Inferior parietal cortex (tissue), 1 donor: ENCODE measurements around the gene PLCB1.

Experiments used
- DNase-seq: peaks from one replicate; pipeline ENCODE4 v3.0.0-alpha.2; 2016; ENCODE audit errors: extremely low spot score

Gene PLCB1

GRCh38 chr20:8212286-8212685 lies 80.2 kb downstream of the PLCB1 start:
- no peak for DNase-seq

GRCh38 chr20:8213270-8213669 lies 81.2 kb downstream of the PLCB1 start:
- DNase-seq, result no peak

GRCh38 chr20:8213831-8214587 lies 81.9 kb downstream of the PLCB1 start:
- no peak for DNase-seq

GRCh38 chr20:8215361-8215781 lies 83.3 kb downstream of the PLCB1 start:
- DNase-seq, result no peak

- no peak for DNase-seq
Measured at GRCh38 chr20:8216375-8217200, 84.5 kb downstream of the PLCB1 start.

- no peak for DNase-seq
Measured at GRCh38 chr20:8218861-8219260, 86.8 kb downstream of the PLCB1 start.

GRCh38 chr20:8219403-8219802 lies 87.3 kb downstream of the PLCB1 start:
- no peak for DNase-seq

GRCh38 chr20:8220716-8221115 lies 88.7 kb downstream of the PLCB1 start:
- DNase-seq, result no peak

GRCh38 chr20:8221887-8222419 lies 89.9 kb downstream of the PLCB1 start:
- no peak for DNase-seq

- DNase-seq, result no peak
Measured at GRCh38 chr20:8223091-8223870, 91.2 kb downstream of the PLCB1 start.

GRCh38 chr20:8225658-8226057 lies 93.6 kb downstream of the PLCB1 start:
- no peak for DNase-seq

- no peak for DNase-seq
Measured at GRCh38 chr20:8226106-8226505, 94.0 kb downstream of the PLCB1 start.

- DNase-seq, result no peak
Measured at GRCh38 chr20:8227293-8227692, 95.2 kb downstream of the PLCB1 start.

GRCh38 chr20:8228315-8228714 lies 96.2 kb downstream of the PLCB1 start:
- no peak for DNase-seq

- DNase-seq, result no peak
Measured at GRCh38 chr20:8229090-8229489, 97.0 kb downstream of the PLCB1 start.

GRCh38 chr20:8231038-8231437 lies 99.0 kb downstream of the PLCB1 start:
- DNase-seq, result no peak

GRCh38 chr20:8232332-8232731 lies 100.3 kb downstream of the PLCB1 start:
- DNase-seq, result peak; percentile 38

- DNase-seq, result no peak
Measured at GRCh38 chr20:8234580-8234979, 102.5 kb downstream of the PLCB1 start.

GRCh38 chr20:8242066-8242465 lies 110.0 kb downstream of the PLCB1 start:
- DNase-seq, result no peak

GRCh38 chr20:8242827-8243724 lies 111.0 kb downstream of the PLCB1 start:
- no peak for DNase-seq

GRCh38 chr20:8244637-8245036 lies 112.6 kb downstream of the PLCB1 start:
- peak; percentile 61 for DNase-seq
